Measurements from ENCODE around the gene ZCCHC2. TPM values are rescaled to one million over a fixed set of nuclear protein-coding genes. Genes with fewer than 3 reads are reported as not detected.

The ZCCHC2 gene
- total and polyA plus RNA-seq, 2 of the 13 experiments (the other 11 are each of a cell fraction or from before 2014, with no cell fraction given) = 62.5 to 76.1 TPM

- no peak for TF ChIP-seq CEBPB (IDR thresholded peaks at IDR 0.05; ENCODE audit: borderline replicate concordance, low read depth, low read length)
- TF ChIP-seq TOPORS (CRISPR knock-in tag; IDR thresholded peaks at IDR 0.05) = no peak
- TF ChIP-seq ZNF781 (CRISPR knock-in tag; IDR thresholded peaks at IDR 0.05; ENCODE audit: borderline replicate concordance, not compliant biosample characterization) = no peak
- no peak for TF ChIP-seq ZNF282 (IDR thresholded peaks at IDR 0.05; ENCODE audit: partially characterized antibody)
- no peak for TF ChIP-seq ZNF460 (CRISPR knock-in tag; IDR thresholded peaks at IDR 0.05; ENCODE audit: borderline replicate concordance)
- TF ChIP-seq KMT2B (CRISPR knock-in tag; IDR thresholded peaks at IDR 0.05) = 0 out of 2 replicates have a peak, but pooled peaks have one; percentile 18
- TF ChIP-seq ZFP1 (CRISPR knock-in tag; IDR thresholded peaks at IDR 0.05) = no peak
- TF ChIP-seq ZNF644 (CRISPR knock-in tag; IDR thresholded peaks at IDR 0.05; ENCODE audit: low read depth) = no peak
- TF ChIP-seq MTERF4 (CRISPR knock-in tag; IDR thresholded peaks at IDR 0.05) = no peak
- no peak for TF ChIP-seq ZNF432 (CRISPR knock-in tag; IDR thresholded peaks at IDR 0.05; ENCODE audit: borderline replicate concordance)
- TF ChIP-seq ZNF18 (CRISPR knock-in tag; IDR thresholded peaks at IDR 0.05; ENCODE audit: insufficient replicate concordance) = no peak
- no peak for TF ChIP-seq ATM (IDR thresholded peaks at IDR 0.05; ENCODE audit: borderline replicate concordance)
- TF ChIP-seq MAF1 (CRISPR knock-in tag; IDR thresholded peaks at IDR 0.05; ENCODE audit: borderline replicate concordance) = no peak
- no peak for TF ChIP-seq DMTF1 (CRISPR knock-in tag; IDR thresholded peaks at IDR 0.05)
- TF ChIP-seq RFXANK (CRISPR knock-in tag; IDR thresholded peaks at IDR 0.05) = no peak
- TF ChIP-seq ZNF574 (CRISPR knock-in tag; IDR thresholded peaks at IDR 0.05) = 0 out of 2 replicates have a peak, but pooled peaks have one; percentile 17
- TF ChIP-seq DRAP1 (CRISPR knock-in tag; IDR thresholded peaks at IDR 0.05) = no peak
- TF ChIP-seq CENPX (CRISPR knock-in tag; IDR thresholded peaks at IDR 0.05) = no peak
- no peak for TF ChIP-seq CTCF (CRISPR knock-in tag; IDR thresholded peaks at IDR 0.05)
- TF ChIP-seq AGO1 (IDR thresholded peaks at IDR 0.05; ENCODE audit: low read depth, low read length, poor library complexity, severe bottlenecking) = no peak
- TF ChIP-seq ZNF484 (CRISPR knock-in tag; IDR thresholded peaks at IDR 0.05; ENCODE audit: borderline replicate concordance, low read depth) = no peak
These were observed 84.5 kb downstream of the ZCCHC2 start (continued) for GRCh38 chr18:62607302-62607701.
